HG02943 (cell line): Measurements from ENCODE around the gene ENO2.

Source experiments
- ATAC-seq: cut with Tn5 transposase; IDR thresholded peaks from one replicate; pipeline ENCODE4 v1.9.1; 2021; ENCODE audit warnings: mild to moderate bottlenecking, low read depth, moderate library complexity; ENCODE audit not compliant: unreplicated experiment

The ENO2 gene

DNA sequence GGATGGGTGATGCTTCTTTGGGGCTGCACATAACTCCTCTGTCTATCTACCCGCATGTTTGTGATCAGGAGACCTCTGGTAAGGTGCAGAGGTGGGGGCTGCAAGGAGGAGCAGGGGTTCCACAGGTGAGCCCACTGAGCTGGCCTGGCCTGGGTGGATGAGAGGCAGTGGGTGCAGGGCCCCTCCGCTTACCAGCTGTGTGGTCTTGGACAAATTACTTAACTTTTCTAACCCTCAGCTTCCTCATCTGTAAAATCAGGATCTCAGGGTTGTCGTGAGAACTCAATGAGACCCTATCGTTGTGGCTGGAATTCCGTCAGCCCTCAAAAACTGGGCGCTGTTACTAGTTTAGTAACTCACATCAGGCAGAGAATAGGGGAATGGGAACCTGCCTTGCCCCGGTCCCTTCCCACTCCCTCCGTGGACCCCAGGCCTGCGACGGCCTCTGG is 44.3 kb downstream of the ENO2 start:
- no peak for ATAC-seq

DNA sequence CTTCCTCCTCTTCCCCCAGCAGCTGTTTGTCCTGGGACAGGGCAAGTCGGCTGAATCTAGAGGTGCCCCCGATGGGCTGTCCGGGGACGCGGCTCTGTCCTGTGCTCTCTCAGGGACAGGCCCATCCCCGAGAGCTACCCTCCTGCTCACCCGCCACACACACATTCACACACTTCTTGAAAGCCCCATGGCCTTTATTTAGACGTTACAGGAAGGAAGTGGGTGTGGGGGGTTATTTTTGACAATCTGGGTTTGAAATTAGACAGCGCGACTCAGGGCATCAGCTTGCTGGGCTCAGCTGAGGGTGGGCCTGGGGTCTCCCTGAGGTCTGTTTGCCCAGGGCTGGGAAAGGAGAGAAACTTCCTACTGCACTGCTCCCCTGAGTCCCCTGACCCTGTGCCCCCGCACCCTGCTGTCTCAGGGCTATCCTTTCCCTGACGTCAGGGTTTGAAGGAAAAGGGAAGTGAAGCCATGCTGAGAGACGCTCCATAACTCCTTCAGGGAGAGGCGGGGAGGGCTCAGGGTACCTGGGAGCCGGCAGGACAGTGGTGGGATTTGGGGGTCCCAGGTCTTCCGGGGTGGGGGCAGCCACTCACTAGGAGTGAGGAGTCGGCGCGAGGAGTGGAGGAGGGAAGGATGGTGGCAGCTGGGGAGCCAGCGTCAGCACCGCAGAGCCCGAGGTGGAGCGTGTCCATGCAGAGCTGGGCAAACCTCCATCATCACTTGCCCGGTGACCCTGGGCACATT is 44.9 kb downstream of the ENO2 start:
- peak; percentile 58 for ATAC-seq

DNA sequence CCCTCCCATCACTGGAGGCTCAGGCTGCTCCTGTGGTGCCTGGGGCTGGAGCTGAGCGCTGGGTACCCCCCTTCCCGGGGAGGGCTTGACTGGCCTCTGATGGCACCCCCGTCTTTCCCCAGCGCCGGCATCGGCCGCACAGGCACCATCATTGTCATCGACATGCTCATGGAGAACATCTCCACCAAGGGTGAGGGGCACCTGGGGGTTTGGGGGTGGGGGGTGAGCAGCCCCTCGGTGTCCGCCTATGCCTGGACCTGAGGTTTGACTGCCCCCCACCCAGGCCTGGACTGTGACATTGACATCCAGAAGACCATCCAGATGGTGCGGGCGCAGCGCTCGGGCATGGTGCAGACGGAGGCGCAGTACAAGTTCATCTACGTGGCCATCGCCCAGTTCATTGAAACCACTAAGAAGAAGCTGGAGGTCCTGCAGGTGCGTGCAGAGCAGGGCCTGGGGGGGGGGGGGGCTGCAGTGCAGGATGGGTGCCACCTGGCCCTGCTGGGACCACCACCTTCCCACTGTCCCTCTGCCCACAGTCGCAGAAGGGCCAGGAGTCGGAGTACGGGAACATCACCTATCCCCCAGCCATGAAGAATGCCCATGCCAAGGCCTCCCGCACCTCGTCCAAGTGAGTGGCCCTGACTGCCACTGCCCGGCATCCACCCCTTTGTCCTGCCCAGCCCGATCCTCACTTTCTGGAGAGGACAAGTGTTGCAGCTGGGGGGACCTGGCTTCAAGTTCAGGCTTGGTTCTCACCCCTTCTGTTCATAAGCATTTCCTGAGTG is 45.6 kb downstream of the ENO2 start:
- ATAC-seq: no peak

DNA sequence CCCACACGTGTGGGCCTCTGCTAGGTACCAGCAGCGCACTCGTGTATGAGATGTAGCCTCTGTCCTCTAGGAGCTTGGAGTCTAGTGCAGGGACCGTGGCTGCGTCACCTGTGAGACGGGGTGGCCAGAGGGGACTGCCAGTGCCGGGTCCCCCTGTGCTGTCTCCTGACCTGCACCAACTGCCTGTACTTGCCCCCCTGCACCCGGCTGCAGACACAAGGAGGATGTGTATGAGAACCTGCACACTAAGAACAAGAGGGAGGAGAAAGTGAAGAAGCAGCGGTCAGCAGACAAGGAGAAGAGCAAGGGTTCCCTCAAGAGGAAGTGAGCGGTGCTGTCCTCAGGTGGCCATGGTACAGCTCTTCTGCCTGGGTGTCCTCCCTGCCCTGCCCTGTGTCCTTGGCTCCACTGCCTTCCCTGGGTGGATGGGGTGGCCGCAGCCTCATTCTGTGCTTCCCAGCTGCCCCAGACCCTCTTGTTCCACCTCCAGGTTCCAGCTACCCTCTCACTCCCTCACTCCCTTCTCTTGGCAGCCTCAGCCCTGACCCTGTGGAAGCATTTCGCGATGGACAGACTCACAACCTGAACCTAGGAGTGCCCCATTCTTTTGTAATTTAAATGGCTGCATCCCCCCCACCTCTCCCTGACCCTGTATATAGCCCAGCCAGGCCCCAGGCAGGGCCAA is 46.4 kb downstream of the ENO2 start:
- no peak for ATAC-seq

DNA sequence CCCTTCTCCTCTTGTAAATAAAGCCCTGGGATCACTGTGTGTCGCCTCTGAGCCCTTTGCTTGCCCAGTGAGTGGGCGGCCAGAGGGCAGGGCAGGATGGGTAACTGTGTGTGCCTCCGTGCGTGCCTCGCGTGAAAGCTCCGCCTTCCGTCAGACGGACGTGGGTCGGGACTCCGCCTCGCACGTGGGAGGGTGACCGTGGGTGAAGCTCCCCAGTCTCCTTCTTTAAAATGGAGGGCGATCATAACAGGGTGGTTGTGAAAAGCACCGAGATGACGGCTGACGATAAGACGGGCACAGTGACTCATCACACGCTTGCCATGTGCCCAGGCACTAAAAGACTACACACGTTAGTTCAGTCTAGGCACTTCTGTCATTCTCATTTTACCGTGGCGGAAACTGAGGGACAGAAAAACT is 46.9 kb downstream of the ENO2 start:
- ATAC-seq: no peak

DNA sequence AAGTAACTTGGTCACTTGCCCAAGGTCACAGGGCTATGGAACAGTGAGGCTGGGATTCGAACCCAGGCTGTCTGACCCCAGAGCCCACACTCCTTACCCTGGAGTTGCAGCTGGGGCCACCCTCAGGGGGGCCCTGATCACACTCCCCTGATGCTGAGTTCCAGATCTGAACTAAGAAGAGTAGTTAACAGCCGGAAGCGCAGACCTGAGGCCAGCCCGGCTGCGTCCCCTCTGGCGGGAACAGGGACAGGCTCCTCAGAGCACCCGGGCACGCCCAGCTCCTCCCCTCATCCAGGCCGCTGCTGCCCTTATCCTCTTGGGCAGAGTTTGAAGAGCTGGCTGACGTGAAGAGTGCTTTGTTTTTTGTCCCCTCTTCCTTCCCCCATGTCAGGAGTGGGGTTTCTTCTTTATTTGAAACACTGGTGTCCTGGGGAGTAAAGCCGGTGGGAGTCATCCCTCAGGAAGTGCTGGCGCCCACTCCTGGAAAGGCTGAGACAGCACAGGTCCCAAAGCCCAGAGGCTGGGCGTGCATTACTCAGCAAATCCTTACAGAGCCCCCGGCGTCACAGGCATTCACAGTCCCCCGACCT is 47.4 kb downstream of the ENO2 start:
- ATAC-seq: no peak

DNA sequence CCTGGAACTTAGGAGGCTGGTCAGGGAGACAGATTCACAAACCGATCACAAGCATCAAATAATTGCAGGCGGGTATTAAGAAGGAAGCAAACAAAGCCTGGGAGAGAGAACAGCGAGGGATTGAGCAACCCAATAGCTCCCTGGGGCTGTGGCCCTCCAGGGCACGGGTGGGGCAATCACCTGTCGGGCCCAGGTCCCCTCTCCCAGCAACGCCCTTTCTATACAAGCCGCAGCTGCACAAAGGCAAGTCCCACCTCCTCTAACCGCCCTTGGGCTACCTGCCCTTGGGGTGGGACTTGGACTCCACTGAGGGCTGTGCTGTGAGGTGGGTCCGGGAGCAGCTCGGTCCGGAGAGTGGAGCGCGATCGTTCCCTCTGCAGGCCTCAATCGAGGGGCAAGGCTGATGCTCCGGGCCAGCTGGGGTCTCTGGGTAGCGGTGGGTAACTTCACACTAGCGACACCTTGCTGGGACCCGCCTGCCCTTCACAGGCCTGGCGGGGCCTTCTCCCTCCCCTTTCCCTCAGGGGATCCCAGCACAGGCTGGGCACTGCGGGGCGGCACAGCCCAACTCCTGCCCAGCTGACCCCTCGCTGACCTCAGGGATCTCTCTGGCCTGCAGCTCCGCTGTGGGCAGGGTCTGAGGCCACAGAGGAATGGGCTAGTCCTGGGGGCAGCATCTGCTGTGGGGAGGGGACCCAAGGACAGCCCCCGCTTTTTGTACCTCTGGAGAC is 48.1 kb downstream of the ENO2 start:
- no peak for ATAC-seq

DNA sequence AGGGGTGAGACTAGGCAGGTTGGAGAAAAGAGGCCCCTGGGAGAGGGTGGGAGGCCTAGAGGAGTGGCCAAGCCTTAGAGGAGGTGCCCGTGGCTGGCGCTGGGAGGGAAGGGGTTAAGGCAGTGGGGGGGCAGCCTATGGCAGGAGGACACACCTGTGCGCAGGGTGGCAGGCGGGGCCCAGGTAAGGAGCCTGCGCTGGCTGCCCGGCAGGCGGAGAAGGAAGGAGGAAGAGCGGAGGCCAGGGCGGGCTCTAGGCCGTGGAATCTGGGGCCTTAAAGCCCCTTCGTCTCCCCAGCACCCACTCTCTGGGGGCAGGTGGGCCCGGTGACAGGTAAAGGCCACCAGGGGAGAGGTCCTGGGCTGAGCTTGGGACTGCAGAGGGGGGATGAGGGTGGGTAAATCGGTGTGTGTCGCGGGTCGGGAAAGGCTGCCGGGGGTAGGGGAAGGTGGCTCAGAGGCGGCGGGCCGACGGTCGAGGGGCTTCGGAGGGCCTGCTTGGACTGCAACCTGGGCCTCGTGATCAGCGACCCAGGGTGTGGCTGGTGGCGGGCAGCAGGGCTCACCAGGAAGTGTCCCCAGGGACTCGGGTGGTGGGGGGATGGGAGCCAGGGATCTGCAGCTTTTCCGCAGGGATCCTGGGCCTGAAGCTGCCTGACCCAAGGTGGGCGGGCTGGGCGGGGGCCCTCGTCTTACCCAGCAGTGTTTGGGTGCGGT is 48.8 kb downstream of the ENO2 start:
- ATAC-seq: no peak

DNA sequence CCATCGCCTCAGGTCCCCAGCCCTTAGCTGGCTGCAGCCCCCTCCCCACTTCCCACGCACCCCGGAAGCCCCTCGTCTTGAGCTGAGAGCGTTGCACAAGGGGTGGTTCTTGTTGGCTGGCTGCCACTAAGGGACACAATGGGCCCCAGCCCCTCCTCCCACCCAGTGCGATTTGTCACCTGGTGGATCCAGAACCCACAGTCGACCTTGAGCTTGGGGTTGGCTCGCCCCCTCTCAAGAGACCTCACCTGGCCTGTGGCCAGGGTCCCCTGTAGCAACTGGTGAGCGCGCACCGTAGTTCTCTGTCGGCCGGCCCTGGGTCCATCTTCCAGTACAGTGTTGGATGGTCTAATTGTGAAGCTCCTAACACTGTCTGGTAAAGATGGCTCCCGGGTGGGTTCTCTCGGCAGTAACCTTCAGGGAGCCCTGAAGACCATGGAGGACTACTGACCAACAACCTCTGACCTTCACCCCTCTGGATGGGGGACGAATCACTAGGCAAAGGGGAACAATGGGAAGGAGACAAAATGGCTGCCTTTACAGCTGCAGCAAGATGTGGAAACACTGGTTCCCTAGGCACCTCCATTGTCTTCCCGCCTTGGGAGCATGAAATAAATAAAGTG is 49.5 kb downstream of the ENO2 start:
- ATAC-seq: no peak

DNA sequence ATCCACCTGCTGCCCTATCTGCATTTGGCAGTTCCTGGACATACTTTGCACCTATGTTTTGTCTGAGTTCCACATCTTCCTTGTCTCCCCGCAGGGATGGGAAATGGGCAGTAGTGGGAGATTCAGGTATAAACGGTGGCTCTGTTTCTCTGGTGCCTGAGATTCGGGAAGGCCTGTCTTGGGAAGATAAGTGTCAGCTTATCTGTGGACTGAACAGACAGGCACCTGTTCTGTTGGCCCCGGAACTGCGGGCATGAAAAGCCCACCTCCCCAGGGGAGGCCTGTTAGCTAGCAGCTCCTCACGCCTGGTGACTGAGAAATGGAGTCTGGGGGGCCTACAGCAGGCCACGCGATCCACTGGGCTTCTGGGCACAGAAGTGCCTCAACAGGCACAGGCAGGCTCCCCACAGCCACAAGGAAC is 50.2 kb downstream of the ENO2 start:
- ATAC-seq: no peak

DNA sequence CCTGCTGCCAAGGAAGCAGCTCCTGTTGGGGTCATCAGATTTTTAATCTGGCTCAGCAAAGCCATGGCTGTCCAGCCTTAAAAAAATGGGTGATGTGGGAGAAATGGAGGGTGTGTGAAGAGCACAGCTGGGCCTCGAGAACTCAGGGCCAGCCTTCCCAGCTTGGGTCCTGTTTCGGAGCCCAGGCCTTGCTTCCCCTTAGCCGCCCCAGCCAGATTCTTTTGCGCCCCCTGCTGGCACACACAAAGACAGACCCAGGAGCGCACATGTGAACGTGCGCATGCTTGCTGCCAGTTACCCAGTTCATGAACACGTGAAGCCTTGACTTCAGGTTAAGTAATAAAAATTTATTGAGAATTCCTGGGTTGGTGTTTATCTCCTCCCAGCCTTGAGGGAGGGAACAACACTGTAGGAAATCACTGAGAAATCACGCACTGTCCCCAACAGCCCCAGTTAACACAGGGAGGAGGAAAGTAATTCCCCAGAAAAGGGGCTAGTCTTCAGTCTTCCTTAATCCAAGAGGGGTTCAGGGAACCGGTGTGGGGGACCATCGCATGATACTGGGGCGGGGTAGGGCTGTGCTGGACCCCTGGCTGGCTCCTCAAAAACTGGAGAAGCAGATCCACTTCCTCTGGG is 50.8 kb downstream of the ENO2 start:
- no peak for ATAC-seq

DNA sequence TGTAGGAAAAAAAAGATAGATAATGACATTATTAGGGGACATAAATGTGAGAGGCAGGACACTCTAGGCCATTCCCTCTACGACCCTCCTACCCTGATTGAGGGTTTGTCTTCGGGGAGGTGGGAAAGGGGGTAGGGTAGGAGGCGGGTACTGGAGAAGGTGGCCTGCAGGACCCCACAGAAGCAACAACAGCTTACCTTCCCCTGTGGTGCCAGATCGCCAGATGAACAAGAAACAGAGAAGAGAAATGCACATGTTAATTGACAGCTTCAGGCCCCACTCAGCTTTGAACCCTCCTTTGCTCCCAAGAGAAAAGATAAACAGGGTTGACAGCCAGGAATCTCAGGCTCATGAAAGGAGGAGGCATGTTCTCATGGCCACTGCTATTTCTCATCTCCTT is 51.3 kb downstream of the ENO2 start:
- no peak for ATAC-seq

DNA sequence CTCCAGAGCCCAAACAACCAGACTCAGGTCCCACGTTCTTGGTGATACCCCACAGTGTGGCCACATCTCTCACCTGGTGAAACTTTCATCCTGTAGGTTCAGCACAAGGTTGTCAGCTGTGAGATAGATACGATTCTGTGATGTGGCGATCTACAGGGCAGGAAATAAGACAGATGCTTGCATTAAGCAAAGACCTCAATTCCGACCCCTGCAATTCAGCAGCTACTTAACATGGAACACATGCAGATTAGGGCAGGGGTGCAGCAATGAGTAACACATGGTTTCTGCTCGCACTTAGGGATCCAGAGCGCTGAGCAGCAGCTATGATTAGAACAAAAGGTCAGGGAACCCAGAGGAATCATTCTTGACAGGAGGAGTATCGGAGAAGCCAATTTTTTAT is 52.0 kb downstream of the ENO2 start:
- no peak for ATAC-seq

DNA sequence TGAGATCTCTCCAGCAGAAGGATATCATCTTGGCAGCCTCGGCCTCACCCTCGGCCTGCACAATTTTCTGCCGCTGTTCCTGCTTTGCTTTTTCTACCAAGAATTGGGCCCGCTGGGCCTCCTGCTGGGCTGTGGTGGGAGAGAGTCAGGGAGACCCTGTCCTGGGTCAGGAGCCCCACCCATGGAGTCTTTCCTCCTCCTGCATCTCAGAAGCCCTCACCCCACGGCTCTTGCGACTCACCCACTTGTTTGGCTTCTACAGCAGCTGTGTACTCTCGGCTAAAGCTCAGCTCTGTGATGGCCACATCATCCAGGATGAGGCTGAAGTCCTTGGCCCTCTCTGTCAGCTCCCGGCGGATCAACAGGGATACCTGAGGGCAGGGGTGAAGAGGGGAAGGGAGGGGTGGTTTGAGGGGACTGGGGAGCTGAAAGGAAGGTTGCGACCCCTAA is 53.3 kb downstream of the ENO2 start:
- ATAC-seq: no peak

DNA sequence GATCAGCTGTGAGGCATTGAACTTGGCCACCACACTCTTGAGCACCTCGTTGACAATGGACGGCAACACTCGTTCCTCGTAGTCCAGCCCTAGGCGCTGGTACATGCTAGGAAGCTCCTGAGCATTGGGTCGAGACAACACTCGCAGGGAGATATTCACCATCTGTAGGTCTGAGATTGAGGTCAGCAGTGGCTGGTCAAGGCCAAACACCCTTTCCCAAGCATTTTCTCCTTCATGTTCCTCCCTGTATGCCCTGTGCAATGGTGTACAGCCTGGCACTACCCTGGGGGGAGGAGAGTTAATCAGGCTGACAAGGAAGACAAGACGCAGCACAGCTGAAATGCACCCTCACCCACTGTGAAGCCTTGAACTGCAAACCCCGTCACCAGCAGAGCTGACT is 54.0 kb downstream of the ENO2 start:
- no peak for ATAC-seq

DNA sequence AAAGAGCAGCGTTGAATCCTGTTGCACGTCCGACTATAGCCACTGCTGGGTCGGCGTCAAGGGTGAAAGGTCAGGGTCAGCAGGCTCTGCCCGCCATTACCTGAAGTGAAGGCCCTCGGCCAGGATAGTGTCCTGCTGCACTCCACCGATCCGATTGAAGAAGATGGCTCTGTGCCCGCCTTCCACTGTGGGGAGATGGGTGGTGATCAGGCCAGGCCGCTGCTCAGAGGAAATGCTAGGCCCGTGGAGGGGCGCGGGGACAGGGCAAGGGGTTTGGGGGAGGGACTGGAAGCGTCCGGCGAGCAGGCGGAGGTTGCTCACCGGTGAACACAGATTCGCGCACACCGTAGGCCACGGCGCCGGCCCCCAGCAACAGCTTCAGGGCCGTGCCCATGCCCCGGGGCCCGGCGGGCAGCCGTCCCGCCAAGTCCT is 55.7 kb downstream of the ENO2 start:
- ATAC-seq: peak; percentile 24
